ENCODE measurements around the gene ZNF830. TPM values are rescaled to one million over a fixed set of nuclear protein-coding genes. Genes with fewer than 3 reads are reported as not detected.
"Not testable (repeated sequence)": the region's sequence is repeated elsewhere in the genome, so short reads cannot be mapped to it uniquely, and the experiment has no call there.

Gene ZNF830, protein sequence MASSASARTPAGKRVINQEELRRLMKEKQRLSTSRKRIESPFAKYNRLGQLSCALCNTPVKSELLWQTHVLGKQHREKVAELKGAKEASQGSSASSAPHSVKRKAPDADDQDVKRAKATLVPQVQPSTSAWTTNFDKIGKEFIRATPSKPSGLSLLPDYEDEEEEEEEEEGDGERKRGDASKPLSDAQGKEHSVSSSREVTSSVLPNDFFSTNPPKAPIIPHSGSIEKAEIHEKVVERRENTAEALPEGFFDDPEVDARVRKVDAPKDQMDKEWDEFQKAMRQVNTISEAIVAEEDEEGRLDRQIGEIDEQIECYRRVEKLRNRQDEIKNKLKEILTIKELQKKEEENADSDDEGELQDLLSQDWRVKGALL
- total RNA-seq: 10 to 100 TPM; 25.2 to 25.4 TPM

DNA sequence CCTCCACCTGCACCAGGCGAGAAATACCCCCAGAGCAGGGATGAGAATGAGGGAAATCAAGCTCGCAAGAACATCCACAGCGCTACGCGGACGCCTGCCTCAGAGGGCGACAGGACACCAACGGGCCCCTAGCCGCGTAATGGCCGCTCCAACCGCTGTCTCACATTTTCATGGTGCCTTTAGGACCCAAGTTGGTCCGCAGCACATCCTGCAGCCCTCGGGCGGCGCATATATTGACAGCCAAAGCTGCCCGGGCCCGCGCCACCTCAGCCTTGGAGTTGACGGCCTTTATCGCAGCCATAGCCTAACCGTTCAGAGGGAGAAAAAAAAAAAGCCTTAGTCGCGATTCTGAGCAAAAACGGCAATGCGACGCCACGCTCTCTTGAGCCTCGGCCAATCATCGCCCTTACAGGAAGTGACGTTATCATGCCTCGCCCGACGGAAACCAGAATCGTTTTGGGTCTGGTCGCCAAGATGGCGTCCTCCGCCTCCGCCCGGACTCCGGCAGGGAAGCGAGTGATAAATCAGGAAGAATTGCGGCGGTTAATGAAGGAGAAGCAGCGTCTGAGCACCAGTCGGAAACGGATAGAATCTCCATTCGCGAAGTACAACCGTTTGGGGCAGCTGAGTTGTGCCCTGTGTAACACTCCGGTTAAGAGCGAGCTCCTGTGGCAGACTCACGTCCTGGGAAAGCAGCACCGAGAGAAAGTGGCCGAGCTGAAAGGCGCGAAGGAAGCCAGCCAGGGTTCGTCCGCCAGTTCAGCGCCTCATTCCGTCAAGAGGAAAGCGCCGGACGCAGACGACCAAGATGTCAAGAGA is at the start of gene ZNF830, which contains the start of gene CCT6B:
Gene ZNF830 (plus strand): TSS at position 448 of the 819 bp plus-strand sequence. CDS start 27 bp downstream, at position 475.
Gene CCT6B (minus strand): TSS at position 368 of the 819 bp plus-strand sequence. CDS start 67 bp downstream, at position 301.
- H3K4me3 Mint-ChIP-seq: peak within 1 kb of the TSS; percentile 98
- peaks cover 5% of the 10 kb centered on the region for H3K27me3 Mint-ChIP-seq
- H3K36me3 Mint-ChIP-seq (ENCODE audit: low read depth): peaks cover 27% of the 10 kb centered on the region
- H3K4me1 Mint-ChIP-seq: peaks cover 31% of the 10 kb centered on the region
- no peaks in the 10 kb centered on the region for H3K9me3 Mint-ChIP-seq
- H3K27ac Mint-ChIP-seq: peak within 1 kb of the TSS; percentile 97
- peak; percentile 93 for DNase-seq
- CTCF ChIA-PET: interaction anchor here (0.6 to 1.1 kb wide), 3 partner anchors 13 to 500 kb away, joined by 3 to 7 read pairs (median 4); no protein-coding TSS in a partner anchor
- POLR2A ChIA-PET: interaction anchor here (0.6 to 2.0 kb wide), 24 partner anchors 8 to 472 kb away, joined by 3 to 56 read pairs (median 3); partner anchors contain the start of genes LIG3, NLE1, RAD51D and RFFL

DNA sequence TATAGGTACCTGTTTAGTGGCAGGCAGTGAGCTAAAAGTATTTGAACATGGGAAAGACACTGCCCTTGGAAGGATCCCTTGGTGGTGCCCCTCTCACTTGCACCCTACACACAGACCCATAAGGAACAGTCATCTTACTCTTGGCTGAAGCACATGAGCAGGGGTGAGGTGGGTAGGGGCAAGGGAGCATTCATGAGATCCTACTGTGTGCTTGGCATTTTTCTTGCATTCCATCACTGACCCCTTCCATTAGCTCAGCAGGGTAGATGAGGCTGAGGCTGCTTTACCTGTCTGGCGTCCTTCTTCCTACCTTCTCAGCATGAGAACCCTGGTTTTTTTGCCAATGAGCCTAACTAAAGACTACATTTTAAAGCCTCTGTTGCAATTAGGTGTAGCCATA is 48.3 kb upstream of the ZNF830 start:
- ChIA-PET POLR2A (no interaction called here), CTCF (no interaction called here)
- no peak overlapping the region for H3K27ac Mint-ChIP-seq
- no peaks in the 10 kb centered on the region for H3K9me3 Mint-ChIP-seq
- no peak for DNase-seq
- H3K27me3 Mint-ChIP-seq: peaks cover 2% of the 10 kb centered on the region
- H3K4me3 Mint-ChIP-seq: no peak overlapping the region
- H3K36me3 Mint-ChIP-seq (ENCODE audit: low read depth): no peaks in the 10 kb centered on the region
- no peaks in the 10 kb centered on the region for H3K4me1 Mint-ChIP-seq

DNA sequence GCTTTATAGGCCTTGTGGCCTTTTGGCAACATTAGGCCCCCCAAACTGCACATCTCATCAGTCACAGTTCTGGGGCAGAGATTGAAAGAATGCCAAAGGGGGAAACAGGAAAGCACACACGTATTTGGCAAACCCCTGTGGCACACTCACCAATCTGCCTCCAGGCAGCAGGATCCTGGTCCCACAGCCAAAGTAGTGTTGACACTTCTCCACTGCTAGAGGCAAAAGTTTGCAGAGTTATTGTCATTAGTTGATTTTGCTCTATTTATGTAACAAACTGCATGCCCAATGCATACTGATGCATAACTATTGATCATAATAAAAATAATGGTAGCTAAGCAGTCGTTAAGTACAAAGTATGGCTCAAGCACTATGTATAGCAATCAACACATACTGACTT is 45.2 kb upstream of the ZNF830 start:
- POLR2A ChIA-PET: no interaction called here
- Mint-ChIP-seq H3K4me3 (no peak overlapping the region), H3K36me3 (ENCODE audit: low read depth) (no peaks in the 10 kb centered on the region), H3K27ac (no peak overlapping the region), H3K27me3 (no peaks in the 10 kb centered on the region), H3K4me1 (no peaks in the 10 kb centered on the region), H3K9me3 (no peaks in the 10 kb centered on the region)
- CTCF ChIA-PET: no interaction called here
- DNase-seq: no peak

DNA sequence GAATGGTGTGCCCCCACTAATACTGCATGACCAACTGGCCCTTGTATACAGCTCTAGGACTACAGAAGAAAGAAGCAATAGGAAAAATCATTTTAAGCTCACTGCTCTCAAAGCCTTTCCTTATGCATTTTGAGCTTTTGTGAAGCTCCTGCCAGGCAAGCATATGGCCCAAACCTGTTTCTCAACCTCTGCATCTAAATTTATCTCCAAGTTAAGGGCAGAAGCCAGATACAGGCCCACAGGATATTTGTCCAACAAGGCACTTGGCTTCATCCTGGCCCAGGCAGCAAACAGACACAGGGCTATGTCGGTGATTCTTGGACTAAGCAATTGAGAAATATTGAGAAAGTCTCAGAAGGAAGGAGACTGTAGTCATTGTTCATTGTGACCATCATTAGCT is 44.0 kb upstream of the ZNF830 start:
- Mint-ChIP-seq H3K27me3 (no peaks in the 10 kb centered on the region), H3K4me1 (no peaks in the 10 kb centered on the region), H3K36me3 (ENCODE audit: low read depth) (no peaks in the 10 kb centered on the region), H3K9me3 (no peaks in the 10 kb centered on the region), H3K4me3 (no peak overlapping the region), H3K27ac (no peak overlapping the region)
- CTCF ChIA-PET: no interaction called here
- POLR2A ChIA-PET: no interaction called here
- DNase-seq: no peak

DNA sequence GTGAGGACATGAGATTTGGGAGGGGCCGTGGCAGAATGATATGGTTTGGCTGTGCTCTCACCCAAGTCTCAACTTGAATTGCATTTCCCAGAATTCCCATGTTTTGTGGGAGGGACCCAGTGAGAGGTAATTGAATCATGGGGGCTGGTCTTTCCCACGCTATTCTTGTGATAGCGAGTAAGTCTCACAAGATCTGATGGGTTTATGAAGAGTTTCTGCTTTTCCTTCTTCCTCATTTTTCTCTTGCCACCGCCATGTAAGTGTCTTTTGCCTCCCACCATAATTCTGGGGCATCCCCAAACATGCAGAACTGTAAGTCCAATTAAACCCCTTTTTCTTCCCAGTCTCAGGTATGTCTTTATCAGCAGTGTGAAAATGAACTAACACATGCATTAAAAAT is 40.7 kb upstream of the ZNF830 start:
- Mint-ChIP-seq H3K9me3 (no peaks in the 10 kb centered on the region), H3K27me3 (no peaks in the 10 kb centered on the region), H3K4me1 (no peaks in the 10 kb centered on the region), H3K36me3 (ENCODE audit: low read depth) (no peaks in the 10 kb centered on the region), H3K27ac (no peak overlapping the region), H3K4me3 (no peak overlapping the region)
- no peak for DNase-seq
- ChIA-PET POLR2A (no interaction called here), CTCF (no interaction called here)

DNA sequence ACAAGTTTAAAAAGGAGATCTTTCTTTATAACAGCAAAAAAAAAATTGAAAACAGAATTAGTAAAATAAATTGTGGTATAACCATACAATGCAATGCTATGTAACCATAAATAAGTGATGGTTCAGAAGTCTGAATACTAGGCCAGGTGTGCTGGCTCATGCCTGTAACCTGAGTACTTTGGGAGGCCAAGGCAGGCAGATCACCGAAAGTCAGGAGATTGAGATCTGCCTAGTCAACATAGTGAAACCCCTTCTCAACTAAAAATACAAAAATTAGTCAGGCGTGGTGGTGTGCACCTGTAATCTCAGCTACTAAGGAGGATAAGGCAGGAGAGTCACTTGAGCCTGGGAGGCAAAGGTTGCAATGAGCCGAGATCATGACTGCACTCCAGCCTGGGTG is 34.7 kb upstream of the ZNF830 start:
- Mint-ChIP-seq H3K4me3 (no peak overlapping the region), H3K9me3 (no peaks in the 10 kb centered on the region), H3K36me3 (ENCODE audit: low read depth) (no peaks in the 10 kb centered on the region), H3K27ac (no peak overlapping the region), H3K27me3 (peaks cover 5% of the 10 kb centered on the region), H3K4me1 (peaks cover 3% of the 10 kb centered on the region)
- DNase-seq: no peak
- ChIA-PET CTCF (no interaction called here), POLR2A (no interaction called here)

DNA sequence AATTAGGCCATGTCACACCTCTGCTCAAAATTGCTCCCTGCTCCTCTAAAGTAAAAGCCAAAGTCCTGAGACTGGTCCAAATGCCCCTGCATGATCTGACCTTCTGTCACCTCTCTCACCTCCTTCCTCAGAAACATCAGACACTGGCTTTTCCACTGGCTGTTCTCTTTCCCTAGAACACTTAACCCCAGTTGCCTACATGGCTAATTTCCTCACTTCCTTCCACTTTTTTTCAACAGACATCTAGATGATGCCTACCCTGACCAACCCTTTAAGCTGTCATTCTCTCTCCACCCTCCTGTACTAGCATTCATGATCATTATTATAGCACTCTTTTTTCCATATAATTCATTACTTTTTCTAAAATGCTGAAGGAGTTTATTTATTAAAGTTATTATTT is 31.1 kb upstream of the ZNF830 start:
- CTCF ChIA-PET: no interaction called here
- Mint-ChIP-seq H3K27ac (no peak overlapping the region), H3K27me3 (peaks cover 10% of the 10 kb centered on the region), H3K4me3 (no peak overlapping the region), H3K9me3 (no peaks in the 10 kb centered on the region), H3K4me1 (peaks cover 3% of the 10 kb centered on the region), H3K36me3 (ENCODE audit: low read depth) (no peaks in the 10 kb centered on the region)
- no peak for DNase-seq
- POLR2A ChIA-PET: no interaction called here

DNA sequence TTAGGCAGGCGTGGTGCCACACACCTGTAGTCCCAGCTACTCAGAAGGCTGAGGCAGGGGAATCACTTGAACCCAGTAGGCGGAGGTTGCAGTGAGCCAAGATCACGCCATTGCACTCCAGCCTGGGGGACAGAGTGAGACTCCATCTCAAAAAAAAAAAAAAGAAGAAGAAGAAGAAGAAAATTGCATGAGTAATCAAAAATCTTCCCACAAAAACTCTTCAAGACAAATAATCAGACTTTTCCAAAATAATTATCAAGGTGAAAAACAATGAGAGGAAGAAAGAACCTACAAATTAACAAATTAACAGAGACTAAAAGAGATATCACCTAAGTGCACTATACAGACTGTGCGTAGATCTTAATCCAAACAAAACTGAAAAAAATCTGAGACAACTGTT is 10.6 kb upstream of the ZNF830 start:
- DNase-seq; H3K9me3 Mint-ChIP-seq; H3K27ac Mint-ChIP-seq; H3K27me3 Mint-ChIP-seq; H3K4me3 Mint-ChIP-seq; H3K4me1 Mint-ChIP-seq; H3K36me3 Mint-ChIP-seq (ENCODE audit: low read depth): not testable (repeated sequence)
- POLR2A ChIA-PET: interaction anchor here (2.1 kb wide), 1 partner anchor 10 kb away, joined by 5 read pairs; no protein-coding TSS in a partner anchor
- CTCF ChIA-PET: interaction anchor here (0.8 kb wide), 1 partner anchor 68 kb away, joined by 4 read pairs; no protein-coding TSS in a partner anchor

DNA sequence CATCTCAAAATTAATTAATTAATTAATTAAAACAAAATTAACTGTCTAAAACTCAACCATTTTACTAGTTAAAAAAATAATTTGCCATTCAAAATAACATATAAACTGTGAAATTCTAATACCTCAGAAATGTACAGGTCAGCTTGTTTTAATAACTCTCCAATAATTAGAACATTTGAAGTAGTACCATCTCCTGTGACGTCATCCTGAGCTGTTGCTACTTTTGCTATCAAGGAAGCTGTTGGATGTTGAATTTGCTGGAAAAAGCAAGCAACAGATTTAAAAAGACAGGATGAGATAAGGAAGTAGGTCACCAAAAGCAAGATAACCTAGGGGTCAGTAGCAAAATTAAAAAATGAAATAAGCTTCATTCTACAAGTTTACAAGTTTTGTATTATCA is 2.9 kb upstream of the ZNF830 start:
- Mint-ChIP-seq H3K4me1 (peaks cover 26% of the 10 kb centered on the region), H3K9me3 (no peaks in the 10 kb centered on the region), H3K36me3 (ENCODE audit: low read depth) (peaks cover 13% of the 10 kb centered on the region), H3K27me3 (peaks cover 8% of the 10 kb centered on the region), H3K27ac (no peak overlapping the region), H3K4me3 (no peak overlapping the region)
- no peak for DNase-seq
- ChIA-PET CTCF (interaction anchor here (0.8 to 1.6 kb wide), 3 partner anchors 23 to 162 kb away, joined by 4 to 5 read pairs (median 4); partner anchors contain the start of gene RAD51D), POLR2A (no interaction called here)

DNA sequence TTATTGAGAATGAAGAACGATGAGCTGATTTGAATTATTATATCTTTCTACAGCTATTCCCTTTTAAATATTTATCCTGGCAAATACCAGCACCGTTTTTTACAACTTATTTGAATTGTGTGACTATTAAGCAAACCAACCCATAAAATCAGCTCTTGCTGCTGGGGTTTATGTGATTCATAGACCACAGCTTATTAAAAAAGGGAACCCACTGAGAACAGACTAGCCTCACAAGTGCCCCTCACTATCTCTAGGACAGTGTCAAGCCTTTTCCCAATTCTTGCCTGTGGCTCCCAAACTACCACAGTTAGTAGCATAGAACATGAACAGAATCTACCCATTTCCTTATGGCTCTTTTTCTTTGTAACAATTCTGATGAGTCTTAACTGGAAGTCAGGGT is 12.8 kb downstream of the ZNF830 start:
- DNase-seq: no peak
- peak overlapping the region; percentile 80 for H3K27ac Mint-ChIP-seq
- H3K36me3 Mint-ChIP-seq (ENCODE audit: low read depth): no peaks in the 10 kb centered on the region
- POLR2A ChIA-PET: interaction anchor here (0.9 to 5.2 kb wide), 10 partner anchors 9 to 167 kb away, joined by 3 to 56 read pairs (median 6); partner anchors contain the start of genes CCT6B, RAD51D, RFFL and ZNF830
- H3K9me3 Mint-ChIP-seq: no peaks in the 10 kb centered on the region
- no peaks in the 10 kb centered on the region for H3K27me3 Mint-ChIP-seq
- CTCF ChIA-PET: interaction anchor here (0.9 to 2.1 kb wide), 8 partner anchors 13 to 612 kb away, joined by 3 to 15 read pairs (median 4); partner anchors contain the start of genes CCT6B, RAD51D and ZNF830
- no peak overlapping the region for H3K4me3 Mint-ChIP-seq
- H3K4me1 Mint-ChIP-seq: peaks cover 37% of the 10 kb centered on the region

DNA sequence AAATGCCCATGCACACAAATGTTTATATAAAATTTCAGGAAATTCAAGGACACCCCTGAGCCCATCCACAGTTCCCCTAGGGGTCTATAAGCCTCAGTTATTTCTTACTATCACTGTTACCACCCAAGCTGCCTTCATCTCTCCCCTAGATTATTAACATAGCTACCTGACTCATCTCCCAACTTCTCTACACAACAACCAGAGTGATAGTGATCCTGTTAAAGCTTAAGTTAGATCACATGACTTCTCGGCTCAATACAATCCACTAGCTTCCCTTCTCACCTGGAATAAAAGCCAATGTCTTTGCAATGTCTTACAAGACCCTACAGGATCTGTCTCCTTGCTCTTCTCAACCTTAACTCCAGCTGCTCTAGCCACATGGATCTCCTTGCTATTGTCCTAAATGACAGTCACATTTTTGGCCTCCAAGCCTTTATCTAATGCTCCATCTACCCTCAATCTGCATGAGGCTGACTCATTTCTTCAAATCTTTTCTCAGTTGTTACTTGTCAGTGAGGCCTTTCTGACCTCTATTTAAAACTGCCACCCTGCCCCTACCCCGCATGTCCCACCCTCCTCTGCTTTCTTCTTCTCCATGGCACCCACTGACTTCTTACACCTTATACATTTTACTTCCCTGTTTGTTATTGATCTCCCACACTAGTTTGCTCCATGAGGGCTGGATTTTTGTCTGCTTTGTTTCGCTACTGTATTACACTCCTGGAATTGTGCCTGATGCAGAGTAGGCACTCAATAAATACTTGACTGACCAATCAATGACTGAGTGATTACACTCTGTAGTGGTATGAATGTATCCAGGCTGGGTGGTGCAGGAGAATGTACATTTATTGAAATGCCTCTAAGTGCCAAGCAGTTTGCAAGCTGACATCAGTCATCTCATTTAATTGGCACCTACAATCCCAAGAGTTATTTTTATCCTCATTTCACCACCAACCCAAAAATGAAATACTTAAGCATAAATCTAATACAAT is 13.8 kb downstream of the ZNF830 start:
- POLR2A ChIA-PET: interaction anchor here (0.8 to 5.2 kb wide), 12 partner anchors 8 to 166 kb away, joined by 3 to 56 read pairs (median 6); partner anchors contain the start of genes CCT6B, RAD51D, RFFL and ZNF830
- peak; percentile 26 for DNase-seq
- Mint-ChIP-seq H3K9me3 (no peaks in the 10 kb centered on the region), H3K36me3 (ENCODE audit: low read depth) (no peaks in the 10 kb centered on the region), H3K27ac (peak overlapping the region; percentile 80), H3K4me3 (peak overlapping the region; percentile 21), H3K4me1 (peaks cover 46% of the 10 kb centered on the region), H3K27me3 (no peaks in the 10 kb centered on the region)
- CTCF ChIA-PET: interaction anchor here (0.8 to 2.1 kb wide), 8 partner anchors 16 to 613 kb away, joined by 3 to 15 read pairs (median 4); partner anchors contain the start of gene RAD51D

DNA sequence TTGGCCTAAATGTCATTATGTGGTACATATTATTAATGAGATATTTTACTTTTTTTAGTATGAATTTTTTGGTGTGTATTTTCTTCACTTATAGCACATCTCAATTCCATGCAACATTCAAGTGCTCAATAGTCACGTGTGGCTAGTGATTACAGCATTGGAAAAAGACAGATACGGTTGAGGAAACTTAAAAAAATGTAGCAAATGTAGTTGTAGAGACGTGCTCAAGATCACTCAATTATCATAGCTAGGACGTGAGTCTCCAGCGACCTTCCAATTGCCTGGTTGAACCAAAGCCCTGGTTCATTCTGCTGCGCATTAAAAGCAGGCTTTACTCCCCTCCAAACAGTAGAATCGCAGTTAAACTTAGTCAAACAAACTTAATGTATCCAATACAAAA is 17.8 kb downstream of the ZNF830 start:
- no peaks in the 10 kb centered on the region for H3K27me3 Mint-ChIP-seq
- no peak overlapping the region for H3K27ac Mint-ChIP-seq
- ChIA-PET CTCF (interaction anchor here (1.6 to 3.9 kb wide), 2 partner anchors 84 to 140 kb away, joined by 4 to 18 read pairs; partner anchors contain the start of genes RAD51D and RFFL), POLR2A (interaction anchor here (1.3 to 5.2 kb wide), 7 partner anchors 11 to 117 kb away, joined by 5 to 33 read pairs (median 17); partner anchors contain the start of genes CCT6B, RFFL and ZNF830)
- no peaks in the 10 kb centered on the region for H3K36me3 Mint-ChIP-seq (ENCODE audit: low read depth)
- peaks cover 63% of the 10 kb centered on the region for H3K4me1 Mint-ChIP-seq
- no peak for DNase-seq
- no peaks in the 10 kb centered on the region for H3K9me3 Mint-ChIP-seq
- no peak overlapping the region for H3K4me3 Mint-ChIP-seq
